ENCODE measurements around the gene STARD7. TPM values are rescaled to one million over a fixed set of nuclear protein-coding genes. Genes with fewer than 3 reads are reported as not detected.

STARD7 gene
- total and polyA plus RNA-seq, 2 of the 13 experiments (the other 11 are each of a cell fraction or from before 2014, with no cell fraction given): 88.2 to 300 TPM

DNA sequence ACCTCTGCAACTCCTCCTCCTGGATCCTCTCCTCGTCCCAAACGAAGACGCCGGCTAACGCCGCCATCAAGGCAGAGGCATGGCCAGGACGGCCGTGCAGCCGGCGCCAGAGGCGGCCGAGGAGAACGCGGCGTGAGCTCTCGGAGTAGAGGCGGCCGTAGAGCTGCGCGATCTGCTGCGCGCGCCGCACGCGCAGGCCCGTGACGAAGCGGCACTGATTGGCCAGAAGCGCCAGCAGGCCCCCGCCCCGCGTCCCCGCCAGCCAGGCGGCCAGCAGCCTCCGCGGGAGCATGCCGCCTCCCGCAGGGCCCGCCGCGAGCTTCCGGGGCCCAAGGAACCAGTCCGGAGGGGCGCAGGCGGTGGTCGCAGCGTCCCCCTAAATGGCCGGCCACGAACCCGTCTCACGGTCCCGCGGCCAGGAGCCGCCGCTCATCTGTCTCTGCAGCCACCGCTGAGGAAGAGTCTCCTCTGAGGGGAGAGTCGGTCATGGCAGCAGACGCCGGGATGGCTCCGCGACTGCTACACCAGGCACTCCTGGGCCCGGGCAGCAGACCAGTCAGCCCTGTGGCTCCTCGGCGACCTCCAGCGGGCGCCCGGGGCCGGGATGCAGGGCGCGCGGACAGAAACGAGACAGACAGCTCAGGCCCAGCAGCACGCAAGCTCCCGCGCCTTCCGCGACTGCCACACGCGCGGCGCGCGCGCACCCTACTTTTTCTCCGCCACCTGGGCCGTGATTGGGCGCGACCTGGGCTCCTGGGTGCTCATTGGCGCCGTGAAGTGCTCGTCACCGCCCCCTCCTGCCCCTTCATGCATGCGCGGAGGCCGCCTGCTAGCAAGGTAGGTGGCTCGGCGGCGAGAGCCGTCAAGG is at the start of gene STARD7 (continued):
- TF ChIP-seq, protein P1, sequence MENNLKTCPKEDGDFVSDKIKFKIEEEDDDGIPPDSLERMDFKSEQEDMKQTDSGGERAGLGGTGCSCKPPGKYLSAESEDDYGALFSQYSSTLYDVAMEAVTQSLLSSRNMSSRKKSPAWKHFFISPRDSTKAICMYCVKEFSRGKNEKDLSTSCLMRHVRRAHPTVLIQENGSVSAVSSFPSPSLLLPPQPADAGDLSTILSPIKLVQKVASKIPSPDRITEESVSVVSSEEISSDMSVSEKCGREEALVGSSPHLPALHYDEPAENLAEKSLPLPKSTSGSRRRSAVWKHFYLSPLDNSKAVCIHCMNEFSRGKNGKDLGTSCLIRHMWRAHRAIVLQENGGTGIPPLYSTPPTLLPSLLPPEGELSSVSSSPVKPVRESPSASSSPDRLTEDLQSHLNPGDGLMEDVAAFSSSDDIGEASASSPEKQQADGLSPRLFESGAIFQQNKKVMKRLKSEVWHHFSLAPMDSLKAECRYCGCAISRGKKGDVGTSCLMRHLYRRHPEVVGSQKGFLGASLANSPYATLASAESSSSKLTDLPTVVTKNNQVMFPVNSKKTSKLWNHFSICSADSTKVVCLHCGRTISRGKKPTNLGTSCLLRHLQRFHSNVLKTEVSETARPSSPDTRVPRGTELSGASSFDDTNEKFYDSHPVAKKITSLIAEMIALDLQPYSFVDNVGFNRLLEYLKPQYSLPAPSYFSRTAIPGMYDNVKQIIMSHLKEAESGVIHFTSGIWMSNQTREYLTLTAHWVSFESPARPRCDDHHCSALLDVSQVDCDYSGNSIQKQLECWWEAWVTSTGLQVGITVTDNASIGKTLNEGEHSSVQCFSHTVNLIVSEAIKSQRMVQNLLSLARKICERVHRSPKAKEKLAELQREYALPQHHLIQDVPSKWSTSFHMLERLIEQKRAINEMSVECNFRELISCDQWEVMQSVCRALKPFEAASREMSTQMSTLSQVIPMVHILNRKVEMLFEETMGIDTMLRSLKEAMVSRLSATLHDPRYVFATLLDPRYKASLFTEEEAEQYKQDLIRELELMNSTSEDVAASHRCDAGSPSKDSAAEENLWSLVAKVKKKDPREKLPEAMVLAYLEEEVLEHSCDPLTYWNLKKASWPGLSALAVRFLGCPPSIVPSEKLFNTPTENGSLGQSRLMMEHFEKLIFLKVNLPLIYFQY (CRISPR knock-in tag; IDR thresholded peaks at IDR 0.05; ENCODE audit: borderline replicate concordance): no peak
- TF ChIP-seq CAMTA2 (CRISPR knock-in tag; IDR thresholded peaks at IDR 0.05; ENCODE audit: borderline replicate concordance): peak; percentile 89
- TF ChIP-seq, protein P2, sequence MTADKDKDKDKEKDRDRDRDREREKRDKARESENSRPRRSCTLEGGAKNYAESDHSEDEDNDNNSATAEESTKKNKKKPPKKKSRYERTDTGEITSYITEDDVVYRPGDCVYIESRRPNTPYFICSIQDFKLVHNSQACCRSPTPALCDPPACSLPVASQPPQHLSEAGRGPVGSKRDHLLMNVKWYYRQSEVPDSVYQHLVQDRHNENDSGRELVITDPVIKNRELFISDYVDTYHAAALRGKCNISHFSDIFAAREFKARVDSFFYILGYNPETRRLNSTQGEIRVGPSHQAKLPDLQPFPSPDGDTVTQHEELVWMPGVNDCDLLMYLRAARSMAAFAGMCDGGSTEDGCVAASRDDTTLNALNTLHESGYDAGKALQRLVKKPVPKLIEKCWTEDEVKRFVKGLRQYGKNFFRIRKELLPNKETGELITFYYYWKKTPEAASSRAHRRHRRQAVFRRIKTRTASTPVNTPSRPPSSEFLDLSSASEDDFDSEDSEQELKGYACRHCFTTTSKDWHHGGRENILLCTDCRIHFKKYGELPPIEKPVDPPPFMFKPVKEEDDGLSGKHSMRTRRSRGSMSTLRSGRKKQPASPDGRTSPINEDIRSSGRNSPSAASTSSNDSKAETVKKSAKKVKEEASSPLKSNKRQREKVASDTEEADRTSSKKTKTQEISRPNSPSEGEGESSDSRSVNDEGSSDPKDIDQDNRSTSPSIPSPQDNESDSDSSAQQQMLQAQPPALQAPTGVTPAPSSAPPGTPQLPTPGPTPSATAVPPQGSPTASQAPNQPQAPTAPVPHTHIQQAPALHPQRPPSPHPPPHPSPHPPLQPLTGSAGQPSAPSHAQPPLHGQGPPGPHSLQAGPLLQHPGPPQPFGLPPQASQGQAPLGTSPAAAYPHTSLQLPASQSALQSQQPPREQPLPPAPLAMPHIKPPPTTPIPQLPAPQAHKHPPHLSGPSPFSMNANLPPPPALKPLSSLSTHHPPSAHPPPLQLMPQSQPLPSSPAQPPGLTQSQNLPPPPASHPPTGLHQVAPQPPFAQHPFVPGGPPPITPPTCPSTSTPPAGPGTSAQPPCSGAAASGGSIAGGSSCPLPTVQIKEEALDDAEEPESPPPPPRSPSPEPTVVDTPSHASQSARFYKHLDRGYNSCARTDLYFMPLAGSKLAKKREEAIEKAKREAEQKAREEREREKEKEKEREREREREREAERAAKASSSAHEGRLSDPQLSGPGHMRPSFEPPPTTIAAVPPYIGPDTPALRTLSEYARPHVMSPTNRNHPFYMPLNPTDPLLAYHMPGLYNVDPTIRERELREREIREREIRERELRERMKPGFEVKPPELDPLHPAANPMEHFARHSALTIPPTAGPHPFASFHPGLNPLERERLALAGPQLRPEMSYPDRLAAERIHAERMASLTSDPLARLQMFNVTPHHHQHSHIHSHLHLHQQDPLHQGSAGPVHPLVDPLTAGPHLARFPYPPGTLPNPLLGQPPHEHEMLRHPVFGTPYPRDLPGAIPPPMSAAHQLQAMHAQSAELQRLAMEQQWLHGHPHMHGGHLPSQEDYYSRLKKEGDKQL (CRISPR knock-in tag; IDR thresholded peaks at IDR 0.05; ENCODE audit: low read depth): no peak
- TF ChIP-seq TEAD2 (CRISPR knock-in tag; IDR thresholded peaks at IDR 0.05): no peak
- TF ChIP-seq, protein P3, sequence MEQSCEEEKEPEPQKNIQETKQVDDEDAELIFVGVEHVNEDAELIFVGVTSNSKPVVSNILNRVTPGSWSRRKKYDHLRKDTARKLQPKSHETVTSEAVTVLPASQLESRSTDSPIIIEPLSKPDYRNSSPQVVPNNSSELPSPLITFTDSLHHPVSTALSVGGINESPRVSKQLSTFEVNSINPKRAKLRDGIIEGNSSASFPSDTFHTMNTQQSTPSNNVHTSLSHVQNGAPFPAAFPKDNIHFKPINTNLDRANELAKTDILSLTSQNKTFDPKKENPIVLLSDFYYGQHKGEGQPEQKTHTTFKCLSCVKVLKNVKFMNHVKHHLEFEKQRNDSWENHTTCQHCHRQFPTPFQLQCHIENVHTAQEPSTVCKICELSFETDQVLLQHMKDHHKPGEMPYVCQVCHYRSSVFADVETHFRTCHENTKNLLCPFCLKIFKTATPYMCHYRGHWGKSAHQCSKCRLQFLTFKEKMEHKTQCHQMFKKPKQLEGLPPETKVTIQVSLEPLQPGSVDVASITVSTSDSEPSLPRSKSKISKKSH (CRISPR knock-in tag; IDR thresholded peaks at IDR 0.05; ENCODE audit: borderline replicate concordance): no peak; the same call in 1 of the 2 replicates
- TF ChIP-seq, protein P4, sequence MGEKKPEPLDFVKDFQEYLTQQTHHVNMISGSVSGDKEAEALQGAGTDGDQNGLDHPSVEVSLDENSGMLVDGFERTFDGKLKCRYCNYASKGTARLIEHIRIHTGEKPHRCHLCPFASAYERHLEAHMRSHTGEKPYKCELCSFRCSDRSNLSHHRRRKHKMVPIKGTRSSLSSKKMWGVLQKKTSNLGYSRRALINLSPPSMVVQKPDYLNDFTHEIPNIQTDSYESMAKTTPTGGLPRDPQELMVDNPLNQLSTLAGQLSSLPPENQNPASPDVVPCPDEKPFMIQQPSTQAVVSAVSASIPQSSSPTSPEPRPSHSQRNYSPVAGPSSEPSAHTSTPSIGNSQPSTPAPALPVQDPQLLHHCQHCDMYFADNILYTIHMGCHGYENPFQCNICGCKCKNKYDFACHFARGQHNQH (CRISPR knock-in tag; IDR thresholded peaks at IDR 0.05): no peak; the same call in none of the 2 replicates
- TF ChIP-seq ZNF530 (CRISPR knock-in tag; IDR thresholded peaks at IDR 0.05; ENCODE audit: low read depth): no peak
- TF ChIP-seq ZNF138 (CRISPR knock-in tag; IDR thresholded peaks at IDR 0.05; ENCODE audit: low read depth): peak; percentile 32; the same call in 1 of the 2 replicates
- TF ChIP-seq, protein P5, sequence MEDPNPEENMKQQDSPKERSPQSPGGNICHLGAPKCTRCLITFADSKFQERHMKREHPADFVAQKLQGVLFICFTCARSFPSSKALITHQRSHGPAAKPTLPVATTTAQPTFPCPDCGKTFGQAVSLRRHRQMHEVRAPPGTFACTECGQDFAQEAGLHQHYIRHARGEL (CRISPR knock-in tag; IDR thresholded peaks at IDR 0.05): peak; percentile 92; the same call in 1 of the 2 replicates
- TF ChIP-seq FOSL1 (CRISPR knock-in tag; IDR thresholded peaks at IDR 0.05; ENCODE audit: borderline replicate concordance): no peak
- peak; percentile 15; the same call in 1 of the 2 replicates for TF ChIP-seq NCOA2 (CRISPR knock-in tag; IDR thresholded peaks at IDR 0.05)
- peak; percentile 84 for TF ChIP-seq CBFB (CRISPR knock-in tag; IDR thresholded peaks at IDR 0.05)
- no peak for TF ChIP-seq KLF11 (CRISPR knock-in tag; IDR thresholded peaks at IDR 0.05)
- TF ChIP-seq ZNF224 (CRISPR knock-in tag; IDR thresholded peaks at IDR 0.05): peak; percentile 87; the same call in 1 of the 2 replicates
- TF ChIP-seq GLI4 (CRISPR knock-in tag; IDR thresholded peaks at IDR 0.05; ENCODE audit: borderline replicate concordance): peak; percentile 99
- no peak for TF ChIP-seq ZNF850 (CRISPR knock-in tag; conservative IDR thresholded peaks at IDR 0.05)
